Right lobe of liver (tissue), 4 donors: ENCODE measurements around the gene MRPS11.

Experiments used
- POLR2A ChIP-seq: fragments of 450-650 bp; IDR thresholded peaks from one replicate; pipeline ENCODE4 v1.6.1; 2017; ENCODE audit warnings: antibody characterized with exemption, mild to moderate bottlenecking
- TF ChIP-seq, protein P1 (sequence below), 4 donors: fragments of 200-600 bp in 3 of 4; fragments of 450-650 bp in 1 of 4; IDR thresholded peaks; one replicate each; pipeline versions ENCODE4 v1.5.1 to v1.8.0; 2016 to 2022; ENCODE audit warnings: antibody characterized with exemption in 4 of 4, mild to moderate bottlenecking in 2 of 4
- donor health status: DM: no; HTN: no; CAD: no.
- donor health status: DM: no; HTN: no; CAD: no.
- donor health status: DM: no; HTN: yes; CAD: no.

DNA sequence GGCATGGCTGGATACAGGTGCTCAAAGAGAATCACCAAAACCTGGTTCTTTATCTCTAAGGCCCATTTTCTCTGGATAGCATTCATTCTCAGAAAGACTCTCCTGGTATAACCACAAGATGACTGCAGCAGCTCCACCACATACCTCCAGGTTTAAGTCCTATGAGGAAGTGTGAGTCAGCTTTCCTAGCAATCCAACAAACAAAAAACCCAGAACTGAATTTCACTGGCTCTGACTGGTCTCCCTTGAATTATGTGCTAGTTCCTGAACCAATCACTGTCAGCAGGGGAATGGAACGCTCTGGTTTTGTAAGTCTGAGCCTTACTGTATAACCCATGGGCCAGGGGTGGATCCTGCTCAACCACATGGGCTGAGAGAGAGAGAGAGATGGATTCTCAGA is 27.5 kb upstream of the MRPS11 start:
- TF ChIP-seq, protein P1, sequence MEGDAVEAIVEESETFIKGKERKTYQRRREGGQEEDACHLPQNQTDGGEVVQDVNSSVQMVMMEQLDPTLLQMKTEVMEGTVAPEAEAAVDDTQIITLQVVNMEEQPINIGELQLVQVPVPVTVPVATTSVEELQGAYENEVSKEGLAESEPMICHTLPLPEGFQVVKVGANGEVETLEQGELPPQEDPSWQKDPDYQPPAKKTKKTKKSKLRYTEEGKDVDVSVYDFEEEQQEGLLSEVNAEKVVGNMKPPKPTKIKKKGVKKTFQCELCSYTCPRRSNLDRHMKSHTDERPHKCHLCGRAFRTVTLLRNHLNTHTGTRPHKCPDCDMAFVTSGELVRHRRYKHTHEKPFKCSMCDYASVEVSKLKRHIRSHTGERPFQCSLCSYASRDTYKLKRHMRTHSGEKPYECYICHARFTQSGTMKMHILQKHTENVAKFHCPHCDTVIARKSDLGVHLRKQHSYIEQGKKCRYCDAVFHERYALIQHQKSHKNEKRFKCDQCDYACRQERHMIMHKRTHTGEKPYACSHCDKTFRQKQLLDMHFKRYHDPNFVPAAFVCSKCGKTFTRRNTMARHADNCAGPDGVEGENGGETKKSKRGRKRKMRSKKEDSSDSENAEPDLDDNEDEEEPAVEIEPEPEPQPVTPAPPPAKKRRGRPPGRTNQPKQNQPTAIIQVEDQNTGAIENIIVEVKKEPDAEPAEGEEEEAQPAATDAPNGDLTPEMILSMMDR (IDR thresholded peaks at IDR 0.05), result no peak
- TF ChIP-seq POLR2A, result no peak
